ENCODE measurements around the gene KCTD5.

KCTD5 gene

GRCh38 chr16:2709588-2709984 is 27.3 kb downstream of the KCTD5 start:
- no peaks in the 10 kb centered on the region for H3K9me3 ChIP-seq (ENCODE audit: severe bottlenecking)
- no peak overlapping the region for H3K4me3 ChIP-seq (ENCODE audit: low read depth, low read length)
- peaks cover 28% of the 10 kb centered on the region for H3K36me3 ChIP-seq
- no peak for TF ChIP-seq CTCF (IDR thresholded peaks at IDR 0.05; ENCODE audit: low read depth, low read length)
- H3K27ac ChIP-seq, result no peak overlapping the region
- H3K27me3 ChIP-seq (ENCODE audit: insufficient read depth, low read depth, severe bottlenecking), result no peaks in the 10 kb centered on the region
- DNase-seq, result no peak

GRCh38 chr16:2710021-2710710 is 27.8 kb downstream of the KCTD5 start:
- no peak for TF ChIP-seq CTCF (IDR thresholded peaks at IDR 0.05; ENCODE audit: low read depth, low read length)
- H3K27ac ChIP-seq, result no peak overlapping the region
- no peaks in the 10 kb centered on the region for H3K9me3 ChIP-seq (ENCODE audit: severe bottlenecking)
- no peak for DNase-seq
- no peak overlapping the region for H3K4me3 ChIP-seq (ENCODE audit: low read depth, low read length)
- peaks cover 24% of the 10 kb centered on the region for H3K36me3 ChIP-seq
- H3K27me3 ChIP-seq (ENCODE audit: insufficient read depth, low read depth, severe bottlenecking), result no peaks in the 10 kb centered on the region

GRCh38 chr16:2710711-2711231 is 28.4 kb downstream of the KCTD5 start:
- DNase-seq, result no peak
- no peak overlapping the region for H3K27ac ChIP-seq
- no peak overlapping the region for H3K4me3 ChIP-seq (ENCODE audit: low read depth, low read length)
- peaks cover 24% of the 10 kb centered on the region for H3K36me3 ChIP-seq
- H3K9me3 ChIP-seq (ENCODE audit: severe bottlenecking), result no peaks in the 10 kb centered on the region
- H3K27me3 ChIP-seq (ENCODE audit: insufficient read depth, low read depth, severe bottlenecking), result no peaks in the 10 kb centered on the region
- no peak for TF ChIP-seq CTCF (IDR thresholded peaks at IDR 0.05; ENCODE audit: low read depth, low read length)

- H3K27me3 ChIP-seq (ENCODE audit: insufficient read depth, low read depth, severe bottlenecking), result no peaks in the 10 kb centered on the region
- H3K27ac ChIP-seq, result no peak overlapping the region
- no peaks in the 10 kb centered on the region for H3K9me3 ChIP-seq (ENCODE audit: severe bottlenecking)
- TF ChIP-seq CTCF (IDR thresholded peaks at IDR 0.05; ENCODE audit: low read depth, low read length), result no peak
- no peak for DNase-seq
- peaks cover 24% of the 10 kb centered on the region for H3K36me3 ChIP-seq
- no peak overlapping the region for H3K4me3 ChIP-seq (ENCODE audit: low read depth, low read length)
Observed at GRCh38 chr16:2711370-2712062, 29.2 kb downstream of the KCTD5 start.

- no peak overlapping the region for H3K27ac ChIP-seq
- peaks cover 24% of the 10 kb centered on the region for H3K36me3 ChIP-seq
- H3K4me3 ChIP-seq (ENCODE audit: low read depth, low read length), result no peak overlapping the region
- no peaks in the 10 kb centered on the region for H3K9me3 ChIP-seq (ENCODE audit: severe bottlenecking)
- DNase-seq, result no peak
- TF ChIP-seq CTCF (IDR thresholded peaks at IDR 0.05; ENCODE audit: low read depth, low read length), result no peak
- H3K27me3 ChIP-seq (ENCODE audit: insufficient read depth, low read depth, severe bottlenecking), result no peaks in the 10 kb centered on the region
Observed at GRCh38 chr16:2712063-2712441, 29.7 kb downstream of the KCTD5 start.
